Spleen (tissue), 7 donors: Measurements from ENCODE around the gene PTPN13.

Experiments
- CTCF ChIP-seq, 11 experiments: fragments of 200-600 bp in 7 of 11; fragments of 450-650 bp in 4 of 11; sonication (generic) in 4 of 11; IDR thresholded peaks in 8 of 11; conservative IDR thresholded peaks in 3 of 11; 1 replicate in 7 of 11; 2 replicates in 4 of 11; pipeline versions ENCODE4 v1.4.0 to v1.8.0; 2016 to 2021; ENCODE audit warnings: antibody characterized with exemption in 11 of 11, inconsistent platforms in 4 of 11, mild to moderate bottlenecking in 1 of 11
- POLR2AphosphoS5 ChIP-seq, 3 donors: sonication (generic); formaldehyde crosslinking; IDR thresholded peaks; one replicate each; pipeline ENCODE4 v1.5.1; 2017; ENCODE audit warnings: antibody characterized with exemption in 3 of 3
- donor health status: DM: no; HTN: no; CAD: no; lungs with moderate emphysema.
- donor health status: DM: no; HTN: no; CAD: no.
- donor health status: DM: no; HTN: no; CAD: no.

- TF ChIP-seq CTCF (IDR thresholded peaks at IDR 0.05 in 8 of 11, conservative IDR thresholded peaks at IDR 0.05 in 3 of 11) (no peak), POLR2AphosphoS5 (IDR thresholded peaks at IDR 0.05) (no peak)
These were observed 14.2 kb upstream of the PTPN13 start for GRCh38 chr4:86579941-86580340.
